ENCODE measurements around the gene STYXL2.

The STYXL2 gene

DNA sequence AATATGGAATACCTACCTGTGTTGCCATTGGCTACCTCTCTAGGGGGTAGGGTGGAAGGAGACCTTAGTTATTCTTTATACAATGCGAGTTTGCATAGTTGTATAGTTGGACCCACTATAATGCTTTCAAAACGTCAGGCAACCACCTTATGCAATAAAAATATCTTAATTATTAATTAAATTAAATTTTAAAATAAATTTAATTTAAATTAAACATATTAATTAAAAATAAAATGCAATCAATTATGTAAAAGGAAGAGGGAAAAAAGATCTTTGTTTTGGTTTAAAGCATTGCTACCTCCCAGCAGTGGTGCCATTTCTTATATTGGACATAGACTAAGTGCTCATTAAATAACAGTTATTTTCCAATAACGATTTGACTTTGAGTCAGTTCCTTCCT is 26.0 kb upstream of the STYXL2 start:
- Mint-ChIP-seq H3K27me3 (no peaks in the 10 kb centered on the region), H3K4me3 (no peak overlapping the region), H3K4me1 (no peaks in the 10 kb centered on the region), H3K36me3 (no peaks in the 10 kb centered on the region), H3K27ac (no peak overlapping the region), H3K9me3 (no peaks in the 10 kb centered on the region)

DNA sequence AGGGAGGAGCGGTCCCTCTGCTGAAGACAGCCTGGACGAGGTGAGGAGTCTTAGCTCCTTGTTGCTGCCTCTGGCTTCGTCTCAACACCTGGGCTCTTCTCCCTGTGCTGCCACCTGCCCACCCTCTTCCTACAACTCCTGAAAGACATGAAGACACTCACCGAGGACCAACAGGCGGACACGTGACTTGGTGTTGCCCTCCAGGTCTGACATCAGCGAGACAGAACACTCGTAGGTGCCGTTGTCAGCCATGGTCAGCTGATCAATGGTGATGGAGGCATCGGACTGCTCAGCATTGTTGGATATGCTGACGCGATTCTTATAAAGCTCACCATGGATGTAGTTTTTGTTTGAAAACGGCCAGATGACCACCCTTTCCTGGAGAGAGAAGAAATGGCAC is 25.1 kb upstream of the STYXL2 start:
- Mint-ChIP-seq H3K9me3 (no peaks in the 10 kb centered on the region), H3K36me3 (no peaks in the 10 kb centered on the region), H3K4me1 (no peaks in the 10 kb centered on the region), H3K27ac (no peak overlapping the region), H3K27me3 (no peaks in the 10 kb centered on the region), H3K4me3 (no peak overlapping the region)

DNA sequence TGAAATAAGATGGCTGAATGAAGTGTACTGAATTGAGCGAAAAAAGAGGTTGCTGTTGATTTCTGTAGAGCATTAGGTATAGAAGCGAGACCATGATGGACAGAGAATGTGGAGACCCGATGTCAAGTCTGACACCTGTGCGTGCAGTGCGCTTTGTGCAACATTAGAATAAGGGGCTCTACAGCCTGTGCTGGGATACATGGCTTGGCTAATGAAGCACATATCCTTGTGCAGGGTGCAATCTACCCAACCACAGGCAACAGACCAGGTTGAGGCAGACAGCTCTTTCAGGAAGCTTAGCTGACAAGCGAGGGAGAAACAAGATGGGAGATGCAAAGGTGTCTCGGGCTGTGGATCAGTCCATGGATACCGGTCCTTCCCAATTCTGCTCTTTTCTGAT is 22.6 kb upstream of the STYXL2 start:
- H3K27me3 Mint-ChIP-seq, result no peaks in the 10 kb centered on the region
- peaks cover 7% of the 10 kb centered on the region for H3K36me3 Mint-ChIP-seq
- no peak overlapping the region for H3K4me3 Mint-ChIP-seq
- no peaks in the 10 kb centered on the region for H3K9me3 Mint-ChIP-seq
- no peak overlapping the region for H3K27ac Mint-ChIP-seq
- H3K4me1 Mint-ChIP-seq, result peaks cover 18% of the 10 kb centered on the region

DNA sequence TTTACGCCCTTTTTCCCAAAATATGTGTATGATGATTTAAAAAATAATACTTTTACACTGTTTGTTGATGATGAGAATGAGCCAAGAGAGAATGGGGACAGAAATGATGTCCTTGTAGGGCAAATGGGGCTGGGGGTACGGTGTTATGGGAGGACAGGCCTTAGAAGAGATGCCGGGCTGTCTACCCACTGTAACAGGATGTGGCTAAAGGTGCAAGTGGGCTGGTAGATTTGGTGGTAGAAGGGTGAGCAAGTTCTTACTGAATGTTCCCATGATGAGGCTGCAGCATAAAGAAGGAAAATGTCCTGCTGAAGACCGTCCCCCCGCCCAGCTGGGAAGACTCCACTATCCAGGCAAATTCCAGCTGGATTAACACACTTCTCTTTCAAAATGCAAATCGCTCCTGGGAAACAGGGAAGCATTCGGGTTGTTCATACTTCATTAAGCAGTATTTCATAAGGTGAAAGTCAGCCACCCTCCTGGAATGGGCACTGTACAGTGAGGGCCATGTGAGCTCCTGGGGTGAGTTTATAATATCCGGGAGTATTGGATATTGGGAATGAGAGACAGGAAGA is 17.7 kb upstream of the STYXL2 start:
- Mint-ChIP-seq H3K27ac (no peak overlapping the region), H3K4me3 (peak overlapping the region; percentile 16), H3K36me3 (peaks cover 16% of the 10 kb centered on the region)

DNA sequence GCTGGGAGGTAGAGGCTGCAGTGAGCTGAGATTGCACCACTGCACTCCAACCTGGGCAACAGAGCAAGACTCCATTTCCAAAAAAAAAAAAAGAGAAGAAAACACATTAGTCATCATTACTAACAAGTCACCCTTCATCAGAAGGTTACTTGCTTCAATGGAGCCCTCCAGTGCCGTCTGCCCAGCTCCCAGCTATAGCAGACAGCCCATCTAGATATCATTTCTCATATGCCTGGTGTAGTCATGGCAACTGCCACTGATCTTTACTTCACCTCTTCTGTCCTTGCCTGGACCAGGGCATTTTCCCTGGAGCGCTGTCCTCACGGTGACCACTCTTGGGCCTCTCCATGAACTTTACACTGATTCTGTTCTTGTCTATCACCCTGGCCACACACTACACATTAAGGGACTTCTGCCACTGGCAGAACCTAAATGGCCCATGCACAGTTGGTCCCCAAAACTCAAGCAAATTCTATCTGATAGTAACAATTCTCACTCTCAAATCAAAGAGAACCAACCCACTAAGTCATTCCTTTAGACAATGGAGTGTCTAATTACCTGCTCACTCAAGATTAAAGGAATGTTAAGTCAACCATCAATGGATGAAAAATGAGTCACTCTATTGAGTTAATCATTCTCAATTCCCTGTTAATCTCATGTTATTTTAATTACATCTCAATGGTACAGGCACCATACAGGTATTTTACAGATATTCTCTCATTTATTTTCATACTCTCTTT is 16.6 kb upstream of the STYXL2 start:
- Mint-ChIP-seq H3K9me3 (no peaks in the 10 kb centered on the region), H3K27ac (no peak overlapping the region), H3K27me3 (no peaks in the 10 kb centered on the region), H3K4me1 (peaks cover 35% of the 10 kb centered on the region), H3K36me3 (peaks cover 21% of the 10 kb centered on the region), H3K4me3 (no peak overlapping the region)

More for the DNA sequence above, 17.7 kb upstream of the STYXL2 start:
- H3K9me3 Mint-ChIP-seq, result no peaks in the 10 kb centered on the region
- no peaks in the 10 kb centered on the region for H3K27me3 Mint-ChIP-seq
- peaks cover 35% of the 10 kb centered on the region for H3K4me1 Mint-ChIP-seq

DNA sequence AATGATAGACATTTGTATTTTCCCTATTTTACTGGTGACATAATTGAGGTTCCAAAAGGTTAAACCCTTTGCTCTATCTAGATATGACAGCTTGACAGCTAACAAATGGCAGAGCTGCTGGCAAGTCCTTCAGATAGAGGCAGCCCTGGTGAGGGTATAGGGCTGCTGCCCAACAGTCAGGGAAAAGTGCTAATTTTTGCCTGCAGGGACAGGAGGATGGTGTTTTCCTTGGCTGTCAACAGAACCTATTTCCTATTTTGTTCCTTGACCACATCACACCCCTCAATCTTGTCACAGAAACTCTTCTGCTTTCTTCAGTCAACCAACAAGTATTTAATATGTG is 16.0 kb upstream of the STYXL2 start:
- Mint-ChIP-seq H3K27ac (no peak overlapping the region), H3K4me3 (no peak overlapping the region), H3K36me3 (peaks cover 22% of the 10 kb centered on the region), H3K9me3 (no peaks in the 10 kb centered on the region), H3K4me1 (peaks cover 35% of the 10 kb centered on the region), H3K27me3 (no peaks in the 10 kb centered on the region)

DNA sequence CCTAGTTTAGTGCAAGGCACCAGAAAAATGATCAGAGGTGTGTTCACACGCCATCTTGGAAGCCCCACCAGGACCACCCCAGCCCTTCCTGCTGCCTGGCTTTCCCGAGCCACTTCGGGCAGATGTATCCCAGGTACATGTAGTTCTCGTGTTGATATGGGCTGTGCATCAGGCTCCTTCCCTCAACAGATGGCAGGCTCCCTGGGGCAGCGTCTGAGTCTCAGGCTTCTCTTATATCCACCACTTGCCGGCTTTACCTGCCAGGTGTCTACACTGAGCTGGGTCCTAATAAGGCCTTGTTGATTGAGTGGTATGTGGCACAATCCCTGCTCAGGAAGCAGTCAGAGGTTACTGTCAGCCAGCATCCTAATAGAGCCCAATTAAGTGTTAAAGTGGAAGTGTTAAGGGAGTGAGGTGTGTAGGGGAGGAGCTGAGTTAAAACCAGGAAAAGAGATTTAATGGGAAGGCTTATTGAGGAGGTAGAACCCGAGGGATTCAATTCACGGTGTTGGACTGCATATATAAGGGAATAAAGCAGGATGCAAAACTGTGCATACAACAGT is 12.2 kb upstream of the STYXL2 start:
- H3K4me3 Mint-ChIP-seq, result no peak overlapping the region
- H3K27ac Mint-ChIP-seq, result no peak overlapping the region
- H3K9me3 Mint-ChIP-seq, result no peaks in the 10 kb centered on the region
- no peaks in the 10 kb centered on the region for H3K27me3 Mint-ChIP-seq
- H3K4me1 Mint-ChIP-seq, result peaks cover 14% of the 10 kb centered on the region
- peaks cover 16% of the 10 kb centered on the region for H3K36me3 Mint-ChIP-seq

DNA sequence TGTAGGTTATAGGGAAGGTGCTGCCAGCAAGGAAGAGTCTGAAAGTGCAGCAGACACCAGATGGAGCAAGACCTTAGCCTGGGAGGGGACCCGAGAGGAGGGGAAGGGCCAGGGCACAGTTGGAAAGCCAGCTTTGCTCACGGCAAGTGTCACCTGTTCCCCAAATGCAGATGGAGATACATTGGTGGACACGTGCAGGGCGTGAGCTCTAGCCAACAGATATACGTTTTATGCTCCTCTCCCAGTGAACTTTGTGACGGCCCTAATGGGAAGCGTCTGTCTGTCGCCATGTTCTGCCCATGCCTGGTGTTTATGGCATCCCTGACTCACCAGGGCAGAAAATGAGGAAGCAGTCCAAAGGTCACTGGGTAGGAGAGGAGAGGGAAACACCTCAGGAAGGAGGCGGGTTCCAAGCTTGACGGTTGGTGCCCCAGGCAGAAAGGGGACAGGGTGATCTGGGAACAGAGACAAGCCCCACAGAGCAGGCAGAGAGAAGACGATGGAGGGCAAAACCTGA is 11.3 kb upstream of the STYXL2 start:
- peak overlapping the region; percentile 63 for H3K27ac Mint-ChIP-seq
- H3K27me3 Mint-ChIP-seq, result no peaks in the 10 kb centered on the region
- H3K9me3 Mint-ChIP-seq, result no peaks in the 10 kb centered on the region
- H3K36me3 Mint-ChIP-seq, result peaks cover 12% of the 10 kb centered on the region
- peaks cover 9% of the 10 kb centered on the region for H3K4me1 Mint-ChIP-seq
- no peak overlapping the region for H3K4me3 Mint-ChIP-seq

DNA sequence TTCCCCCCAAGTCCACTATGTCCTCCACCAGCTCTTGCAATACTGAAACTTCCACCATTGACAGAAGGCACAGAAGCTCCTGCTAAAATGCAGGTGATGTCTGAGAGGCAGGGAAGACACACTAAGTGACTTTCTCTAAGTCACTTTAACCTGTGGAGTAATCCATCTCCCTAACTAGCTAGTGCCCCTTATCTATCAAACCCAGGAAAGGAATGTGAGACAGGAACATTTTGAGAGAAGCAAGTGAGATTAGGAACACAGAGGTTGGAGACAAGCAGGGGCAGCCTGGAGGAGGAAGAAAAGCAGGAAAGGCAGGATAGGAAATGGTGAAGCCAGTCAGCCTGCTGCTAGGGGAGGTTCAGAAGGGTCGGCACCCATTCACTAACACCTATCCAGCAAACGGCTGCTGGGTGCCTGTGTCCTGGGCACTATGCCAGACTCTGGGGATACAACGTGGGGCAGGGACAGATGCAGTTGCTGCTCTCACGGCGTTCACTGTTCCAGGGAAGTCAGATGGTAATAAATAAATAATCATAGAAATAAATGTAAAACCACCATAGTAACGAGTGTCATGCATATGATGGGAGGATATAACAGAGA is 10.7 kb upstream of the STYXL2 start:
- Mint-ChIP-seq H3K4me3 (no peak overlapping the region), H3K4me1 (peaks cover 10% of the 10 kb centered on the region), H3K27ac (no peak overlapping the region), H3K9me3 (no peaks in the 10 kb centered on the region), H3K36me3 (peaks cover 12% of the 10 kb centered on the region), H3K27me3 (no peaks in the 10 kb centered on the region)

DNA sequence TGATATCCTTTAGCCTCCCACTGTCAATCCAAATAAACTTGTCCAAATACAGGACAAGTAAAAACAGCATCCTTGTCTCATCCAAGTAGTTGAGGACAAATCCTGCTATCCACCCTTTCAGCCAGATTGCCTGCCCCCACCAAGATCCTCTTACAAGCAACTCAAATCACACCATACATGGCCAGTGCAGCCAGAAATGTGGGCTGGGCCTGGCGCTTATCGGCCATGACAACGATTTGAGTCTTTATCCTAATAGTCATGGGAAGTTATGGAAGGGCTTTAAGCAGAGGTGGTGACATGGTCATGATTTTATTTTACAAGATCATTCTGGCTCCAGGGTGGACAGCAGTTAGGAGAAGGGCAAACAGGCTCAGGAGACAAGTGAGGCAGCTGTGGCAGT is 10.0 kb upstream of the STYXL2 start:
- Mint-ChIP-seq H3K4me1 (peaks cover 12% of the 10 kb centered on the region), H3K9me3 (no peaks in the 10 kb centered on the region), H3K27ac (no peak overlapping the region), H3K36me3 (peaks cover 12% of the 10 kb centered on the region), H3K27me3 (no peaks in the 10 kb centered on the region), H3K4me3 (no peak overlapping the region)

DNA sequence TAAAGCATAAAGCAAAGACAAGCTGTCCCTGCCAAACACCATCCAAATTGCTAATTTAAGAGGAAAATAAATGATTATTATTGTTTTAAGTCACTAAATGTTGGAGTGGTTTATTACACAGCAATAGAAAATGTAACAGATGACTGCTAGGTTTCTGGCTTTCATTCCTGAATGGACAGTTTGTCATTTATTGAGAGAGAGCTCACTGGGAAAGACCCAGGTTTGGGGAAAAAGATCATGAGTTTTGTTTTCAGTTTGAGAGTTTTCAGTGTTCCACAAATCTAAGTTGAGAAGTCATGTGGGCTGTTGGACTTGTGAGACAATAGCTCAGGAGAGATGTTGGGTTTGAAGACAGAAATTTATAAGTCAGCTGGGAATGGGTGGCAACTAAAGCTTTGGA is 9.1 kb upstream of the STYXL2 start:
- Mint-ChIP-seq H3K27me3 (no peaks in the 10 kb centered on the region), H3K4me3 (no peak overlapping the region), H3K9me3 (no peaks in the 10 kb centered on the region), H3K4me1 (peaks cover 21% of the 10 kb centered on the region), H3K27ac (no peak overlapping the region), H3K36me3 (peaks cover 12% of the 10 kb centered on the region)

DNA sequence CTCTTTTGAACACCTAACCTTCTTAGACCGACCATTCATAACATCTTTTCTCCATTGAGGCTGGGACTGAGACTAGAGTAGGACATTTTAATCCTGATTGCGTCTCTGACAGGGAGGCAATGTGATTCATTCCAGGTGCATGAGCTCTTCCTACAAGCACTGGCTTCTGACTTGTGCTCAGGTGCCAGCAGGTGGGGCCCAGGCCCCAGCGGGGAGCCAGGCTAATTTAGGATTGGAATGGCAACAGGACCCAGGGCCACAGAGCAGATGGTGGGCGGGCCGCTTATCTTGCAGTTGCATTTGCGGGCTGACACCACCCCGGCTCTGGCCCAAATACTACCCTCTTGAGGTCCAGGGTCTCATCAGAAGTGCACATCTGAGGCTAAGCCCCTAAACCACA is 7.8 kb upstream of the STYXL2 start:
- H3K27me3 Mint-ChIP-seq, result no peaks in the 10 kb centered on the region
- H3K9me3 Mint-ChIP-seq, result no peaks in the 10 kb centered on the region
- H3K4me1 Mint-ChIP-seq, result peaks cover 34% of the 10 kb centered on the region
- no peak overlapping the region for H3K4me3 Mint-ChIP-seq
- H3K36me3 Mint-ChIP-seq, result peaks cover 9% of the 10 kb centered on the region
- H3K27ac Mint-ChIP-seq, result no peak overlapping the region

DNA sequence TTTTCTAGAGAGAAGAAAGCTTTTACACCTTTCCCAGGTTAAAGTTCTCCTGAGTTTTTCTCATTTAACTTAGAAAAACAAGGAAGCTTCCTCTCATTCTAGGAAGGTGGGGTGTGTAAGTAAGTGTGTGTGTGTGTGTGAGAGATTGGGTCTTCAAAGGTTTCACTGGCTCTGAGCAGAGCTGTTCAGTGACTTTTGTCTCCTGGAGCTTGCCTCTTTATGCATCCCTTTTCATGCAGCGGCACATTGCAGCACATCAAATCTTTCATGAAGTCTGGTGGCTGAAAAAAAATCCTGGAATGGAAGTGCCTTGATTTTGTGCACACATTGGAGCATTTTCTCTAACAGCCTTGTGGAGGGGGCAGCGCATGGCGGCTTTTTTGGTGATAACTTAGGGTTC is 7.1 kb upstream of the STYXL2 start:
- Mint-ChIP-seq H3K27me3 (no peaks in the 10 kb centered on the region), H3K27ac (no peak overlapping the region), H3K9me3 (no peaks in the 10 kb centered on the region), H3K4me1 (peaks cover 38% of the 10 kb centered on the region), H3K4me3 (peak overlapping the region; percentile 24), H3K36me3 (peaks cover 6% of the 10 kb centered on the region)

DNA sequence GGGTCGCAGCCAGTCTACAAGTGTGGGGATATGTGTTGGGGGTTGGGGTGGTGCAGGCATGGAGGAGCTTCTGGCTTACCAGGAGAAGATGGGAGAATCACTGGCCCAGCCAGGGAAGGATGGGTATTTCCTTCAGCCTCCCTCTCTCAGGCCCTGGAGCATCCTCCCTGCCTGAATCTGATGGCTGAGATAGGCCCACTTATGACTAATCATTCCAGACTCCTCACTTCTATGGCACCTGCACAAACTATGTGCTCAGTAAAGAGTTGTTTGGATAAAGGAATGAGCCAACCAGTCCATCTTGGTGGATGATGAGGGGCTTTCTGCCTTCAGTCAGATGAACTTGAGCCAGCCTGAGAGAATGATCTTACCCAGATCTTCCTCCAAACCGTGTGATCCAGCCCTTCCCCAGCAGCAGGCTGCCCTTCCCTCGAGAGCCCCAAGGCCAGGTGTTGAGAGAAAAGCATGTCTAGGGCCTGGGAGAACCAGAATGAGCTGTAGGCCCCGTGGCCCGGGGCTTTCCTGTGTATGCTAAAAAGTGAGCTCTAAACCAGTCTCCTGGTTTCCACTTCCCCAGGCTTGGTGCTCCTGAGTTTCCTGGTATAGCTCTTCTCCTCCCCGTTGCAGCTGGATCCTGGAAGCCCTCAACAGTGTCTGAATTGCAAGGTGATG is 5.0 kb upstream of the STYXL2 start:
- H3K4me3 Mint-ChIP-seq, result peak overlapping the region; percentile 81
- no peaks in the 10 kb centered on the region for H3K9me3 Mint-ChIP-seq
- H3K27me3 Mint-ChIP-seq, result no peaks in the 10 kb centered on the region
- H3K36me3 Mint-ChIP-seq, result peaks cover 1% of the 10 kb centered on the region
- peaks cover 50% of the 10 kb centered on the region for H3K4me1 Mint-ChIP-seq
- peak overlapping the region; percentile 92 for H3K27ac Mint-ChIP-seq

DNA sequence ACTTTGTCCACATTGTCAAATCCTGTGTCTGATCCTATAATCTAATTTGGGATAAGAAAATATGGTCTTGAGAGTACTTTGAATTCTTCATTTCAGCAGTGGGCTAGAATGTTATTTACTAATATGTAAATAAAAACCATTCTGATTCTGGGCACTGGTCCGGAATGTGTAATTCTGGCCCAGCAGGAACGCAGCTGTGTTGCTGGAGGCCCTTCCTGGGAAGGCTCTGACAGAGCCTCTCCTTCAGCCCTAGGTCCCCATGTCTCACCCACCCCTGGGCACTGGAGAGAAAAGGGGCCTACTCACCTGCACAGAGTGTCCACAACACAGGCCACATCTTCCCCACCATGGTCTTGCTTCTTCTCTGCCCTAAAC is 3.9 kb upstream of the STYXL2 start:
- Mint-ChIP-seq H3K36me3 (peaks cover 1% of the 10 kb centered on the region), H3K4me3 (peak overlapping the region; percentile 81), H3K9me3 (no peaks in the 10 kb centered on the region), H3K27me3 (no peaks in the 10 kb centered on the region), H3K27ac (peak overlapping the region; percentile 92), H3K4me1 (peaks cover 54% of the 10 kb centered on the region)

Data from activated naive CD4-positive, alpha-beta T cell treated with anti-CD3 and anti-CD28 coated beads, Interleukin-2, amount 50 U/mL, for 24 hours (primary cell).